DND-41 (cell line): ENCODE data around the gene CCDC102B.

Source experiments
- ATAC-seq: fragments of 200-7000 bp; cut with Tn5 transposase; 3 replicates; pipeline ENCODE4 v1.9.1; 2021; ENCODE audit warnings: low read depth; ENCODE audit not compliant: insufficient read depth
- DNase-seq: peaks from one replicate; pipeline ENCODE4 v3.0.0-alpha.2; 2020
- H2AFZ ChIP-seq: 2 replicates; pipeline ENCODE4 v1.6.0; 2012; ENCODE audit warnings: low read depth, low read length
- H3K27ac ChIP-seq: 2 replicates; pipeline ENCODE4 v1.5.1; 2012; ENCODE audit warnings: low read length, inconsistent platforms
- H3K27me3 ChIP-seq: fragments of 200-600 bp; sonication (generic); 2 replicates; pipeline ENCODE4 v1.6.0; 2012; ENCODE audit warnings: low read length, mild to moderate bottlenecking, inconsistent platforms; ENCODE audit not compliant: insufficient read depth, poor library complexity
- H3K36me3 ChIP-seq: 2 replicates; pipeline ENCODE4 v1.5.1; 2012; ENCODE audit warnings: low read length, inconsistent platforms; ENCODE audit not compliant: insufficient read depth
- H3K4me1 ChIP-seq: 2 replicates; pipeline ENCODE4 v1.5.1; 2012; ENCODE audit warnings: mild to moderate bottlenecking, low read length; ENCODE audit not compliant: insufficient read depth
- H3K4me2 ChIP-seq: 2 replicates; pipeline ENCODE4 v1.6.0; 2012; ENCODE audit warnings: mild to moderate bottlenecking, moderate library complexity, low read length, inconsistent platforms; ENCODE audit not compliant: insufficient read depth
- H3K4me3 ChIP-seq, 2 experiments: fragments of 200-600 bp in 1 of 2; shearing (Covaris generic) in 1 of 2; 2 replicates each; pipeline ENCODE4 v1.5.1; 2012 to 2016; ENCODE audit warnings: inconsistent platforms in 2 of 2, low read length in 2 of 2, mild to moderate bottlenecking in 2 of 2, low read depth in 1 of 2, moderate library complexity in 1 of 2
- H3K79me2 ChIP-seq: 2 replicates; pipeline ENCODE4 v1.6.0; 2012; ENCODE audit warnings: low read length, inconsistent platforms; ENCODE audit not compliant: insufficient read depth
- H3K9ac ChIP-seq: 2 replicates; pipeline ENCODE4 v1.6.0; 2012; ENCODE audit warnings: low read depth, mild to moderate bottlenecking, inconsistent platforms, low read length, moderate library complexity
- H3K9me3 ChIP-seq: 2 replicates; pipeline ENCODE4 v1.5.1; 2012; ENCODE audit warnings: low read length, moderate library complexity, mild to moderate bottlenecking, inconsistent platforms; ENCODE audit not compliant: insufficient read depth, severe bottlenecking
- H4K20me1 ChIP-seq: 2 replicates; pipeline ENCODE4 v1.6.0; 2012; ENCODE audit warnings: low read length; ENCODE audit not compliant: insufficient read depth
- EZH2 ChIP-seq: IDR thresholded peaks from 3 replicates; pipeline ENCODE4 v1.6.1; 2012; ENCODE audit warnings: borderline replicate concordance, low read depth, mild to moderate bottlenecking, moderate library complexity, low read length, inconsistent platforms; ENCODE audit not compliant: severe bottlenecking
- TF ChIP-seq, protein P1 (sequence below): IDR thresholded peaks from 2 replicates; pipeline ENCODE4 v1.5.1; 2012; ENCODE audit warnings: borderline replicate concordance, low read length, moderate library complexity, mild to moderate bottlenecking; ENCODE audit not compliant: poor library complexity, severe bottlenecking; ENCODE audit errors: extremely low read depth

Gene CCDC102B

DNA sequence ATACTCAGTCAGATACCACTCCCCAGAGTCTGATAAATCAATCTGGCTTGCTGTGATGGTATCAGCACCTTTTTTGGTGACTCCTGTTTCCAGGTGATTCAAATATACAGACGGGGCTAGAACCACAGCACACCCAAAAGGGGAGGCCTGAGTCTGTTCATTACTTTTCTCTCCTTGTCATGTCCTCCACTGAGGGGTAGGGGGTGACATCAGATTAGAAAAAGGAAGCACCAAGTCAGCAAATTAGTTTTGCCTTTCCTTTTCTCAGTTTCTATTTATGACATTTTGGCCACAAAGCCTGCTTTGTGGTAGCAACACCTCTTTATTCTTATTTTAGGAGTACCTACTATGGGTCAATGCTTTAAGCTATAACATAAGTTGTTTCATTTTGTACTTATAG is 127.4 kb downstream of the CCDC102B start:
- TF ChIP-seq, protein P1, sequence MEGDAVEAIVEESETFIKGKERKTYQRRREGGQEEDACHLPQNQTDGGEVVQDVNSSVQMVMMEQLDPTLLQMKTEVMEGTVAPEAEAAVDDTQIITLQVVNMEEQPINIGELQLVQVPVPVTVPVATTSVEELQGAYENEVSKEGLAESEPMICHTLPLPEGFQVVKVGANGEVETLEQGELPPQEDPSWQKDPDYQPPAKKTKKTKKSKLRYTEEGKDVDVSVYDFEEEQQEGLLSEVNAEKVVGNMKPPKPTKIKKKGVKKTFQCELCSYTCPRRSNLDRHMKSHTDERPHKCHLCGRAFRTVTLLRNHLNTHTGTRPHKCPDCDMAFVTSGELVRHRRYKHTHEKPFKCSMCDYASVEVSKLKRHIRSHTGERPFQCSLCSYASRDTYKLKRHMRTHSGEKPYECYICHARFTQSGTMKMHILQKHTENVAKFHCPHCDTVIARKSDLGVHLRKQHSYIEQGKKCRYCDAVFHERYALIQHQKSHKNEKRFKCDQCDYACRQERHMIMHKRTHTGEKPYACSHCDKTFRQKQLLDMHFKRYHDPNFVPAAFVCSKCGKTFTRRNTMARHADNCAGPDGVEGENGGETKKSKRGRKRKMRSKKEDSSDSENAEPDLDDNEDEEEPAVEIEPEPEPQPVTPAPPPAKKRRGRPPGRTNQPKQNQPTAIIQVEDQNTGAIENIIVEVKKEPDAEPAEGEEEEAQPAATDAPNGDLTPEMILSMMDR: no peak
- TF ChIP-seq EZH2: no peak
- Histone ChIP-seq H4K20me1 (no peaks in the 10 kb centered on the region), H3K4me3 (no peak overlapping the region), H3K4me2 (no peak overlapping the region), H3K9ac (no peak overlapping the region), H3K4me1 (no peaks in the 10 kb centered on the region), H3K27ac (no peak overlapping the region), H3K27me3 (no peaks in the 10 kb centered on the region), H3K36me3 (no peaks in the 10 kb centered on the region), H3K9me3 (no peaks in the 10 kb centered on the region), H2AFZ (no peak overlapping the region), H3K79me2 (no peaks in the 10 kb centered on the region)
- ATAC-seq (no peak), DNase-seq (no peak)

DNA sequence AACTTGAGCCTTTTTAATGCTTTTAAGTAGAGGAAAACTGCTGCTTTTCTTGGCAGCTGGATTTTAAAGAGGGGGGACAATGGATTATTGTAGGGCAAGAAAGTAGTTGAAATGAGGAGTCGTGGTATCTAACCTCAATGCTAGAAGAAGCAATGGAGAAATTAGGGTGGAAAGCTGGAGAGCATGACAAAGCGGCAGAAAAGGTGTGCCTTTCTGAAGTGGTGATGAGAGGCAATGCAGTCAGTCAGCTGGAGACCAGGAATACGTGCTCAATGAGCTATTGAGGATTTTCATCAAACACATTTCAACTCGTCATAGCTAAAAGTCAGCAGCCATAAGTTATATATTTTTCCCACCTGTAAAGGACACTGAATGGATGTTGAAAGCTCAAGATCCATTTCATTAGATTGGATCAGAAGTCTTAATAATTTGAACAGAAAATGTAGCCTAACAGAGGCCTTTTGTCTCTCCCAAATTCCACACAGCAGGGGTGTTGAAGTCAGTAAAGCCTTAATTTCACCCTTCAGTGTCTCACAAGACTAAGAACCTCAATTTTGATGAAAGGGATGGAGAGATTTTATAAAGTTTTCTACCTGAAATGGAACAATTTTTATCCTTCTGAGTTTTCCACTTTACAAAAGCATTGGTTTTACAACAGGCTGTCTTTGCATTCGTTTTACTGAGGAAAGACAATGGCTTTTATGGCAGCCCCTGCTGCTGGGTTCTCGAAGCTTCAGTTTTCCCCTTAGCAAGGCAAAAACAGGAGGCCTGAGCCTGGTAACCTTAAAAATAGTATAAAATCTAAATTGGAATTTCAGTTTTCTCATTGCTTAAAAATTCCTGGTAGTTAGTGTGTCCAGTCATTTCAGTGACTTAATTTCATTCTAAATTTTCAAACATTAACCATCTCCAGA is 131.1 kb downstream of the CCDC102B start:
- no peaks in the 10 kb centered on the region for H3K27me3 ChIP-seq
- TF ChIP-seq, protein P1: no peak
- no peak for TF ChIP-seq EZH2
- no peaks in the 10 kb centered on the region for H3K9me3 ChIP-seq
- H3K4me1 ChIP-seq: no peaks in the 10 kb centered on the region
- DNase-seq: no peak
- no peaks in the 10 kb centered on the region for H3K36me3 ChIP-seq
- H3K27ac ChIP-seq: no peak overlapping the region
- no peak overlapping the region for H2AFZ ChIP-seq
- H4K20me1 ChIP-seq: no peaks in the 10 kb centered on the region
- no peak overlapping the region for H3K4me2 ChIP-seq
- H3K4me3 ChIP-seq: no peak overlapping the region
- H3K79me2 ChIP-seq: no peaks in the 10 kb centered on the region
- no peak overlapping the region for H3K9ac ChIP-seq
- no peak for ATAC-seq

DNA sequence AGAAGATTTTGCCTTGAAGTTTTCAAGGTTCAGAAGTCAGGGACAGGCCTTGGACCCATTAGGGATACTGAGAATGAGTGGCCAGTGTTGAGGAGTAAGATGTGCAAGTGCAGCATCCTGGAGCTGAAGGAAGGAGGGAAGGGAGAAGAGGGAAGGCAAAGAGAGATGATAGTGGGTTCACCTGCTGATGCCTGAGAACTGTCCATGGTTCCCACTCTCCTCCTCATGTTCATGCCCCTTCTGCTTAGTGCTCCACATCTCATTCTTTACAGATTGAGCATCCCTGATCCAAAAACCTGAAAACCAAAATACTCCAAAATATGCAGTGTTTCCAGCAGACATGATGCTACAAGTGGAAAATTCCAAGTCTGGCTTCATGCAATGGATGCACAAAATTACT is 137.8 kb downstream of the CCDC102B start:
- Histone ChIP-seq H3K9ac (no peak overlapping the region), H3K4me1 (no peaks in the 10 kb centered on the region), H3K9me3 (no peaks in the 10 kb centered on the region), H3K4me2 (no peak overlapping the region), H3K27ac (no peak overlapping the region), H4K20me1 (no peaks in the 10 kb centered on the region), H3K27me3 (no peaks in the 10 kb centered on the region), H3K79me2 (no peaks in the 10 kb centered on the region), H2AFZ (no peak overlapping the region), H3K36me3 (no peaks in the 10 kb centered on the region), H3K4me3 (no peak overlapping the region)
- DNase-seq (no peak), ATAC-seq (no peak)
- TF ChIP-seq, protein P1: no peak
- TF ChIP-seq EZH2: no peak
